ENCODE measurements around the gene HSPB6.
"Not testable (repeated sequence)": the region's sequence is repeated elsewhere in the genome, so short reads cannot be mapped to it uniquely, and the experiment has no call there.

The HSPB6 gene

GRCh38 chr19:35773020-35773806 lies 16.4 kb upstream of the HSPB6 start:
- no peak for DNase-seq (ENCODE audit: extremely low read depth, insufficient read length)

DNA sequence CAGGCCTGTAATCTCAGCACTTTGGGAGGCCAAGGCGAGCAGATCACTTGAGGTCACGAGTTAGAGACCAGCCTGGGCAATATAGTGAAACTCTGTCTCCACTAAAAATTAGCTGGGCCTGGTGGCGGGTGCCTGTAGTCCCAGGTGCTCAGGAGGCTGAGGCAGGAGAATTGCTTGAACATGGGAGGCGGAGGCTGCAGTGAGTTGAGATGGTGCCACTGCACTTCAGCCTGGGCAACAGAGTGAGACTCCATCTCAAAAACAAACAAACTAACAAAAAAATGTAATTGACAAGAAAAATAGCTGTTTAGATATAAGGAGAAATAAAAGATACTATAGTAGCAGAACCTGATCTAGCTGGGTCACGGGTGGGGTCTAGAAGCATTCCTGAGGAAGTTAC lies 15.5 kb upstream of the HSPB6 start:
- H3K36me3 ChIP-seq (ENCODE audit: control insufficient read depth, insufficient read depth, low read length); H3K4me3 ChIP-seq (replicated peaks; ENCODE audit: low read depth, low read length); H3K27me3 ChIP-seq (replicated peaks; ENCODE audit: control insufficient read depth, insufficient read depth, low read length); DNase-seq (ENCODE audit: extremely low read depth, insufficient read length): not testable (repeated sequence)

More at GRCh38 chr19:35773020-35773806, 16.4 kb upstream of the HSPB6 start:
- no peak overlapping the region for H3K4me3 ChIP-seq (replicated peaks; ENCODE audit: low read depth, low read length)
- H3K36me3 ChIP-seq (ENCODE audit: control insufficient read depth, insufficient read depth, low read length) = peaks cover 3% of the 10 kb centered on the region
- no peaks in the 10 kb centered on the region for H3K27me3 ChIP-seq (replicated peaks; ENCODE audit: control insufficient read depth, insufficient read depth, low read length)
- TF ChIP-seq, protein P1, sequence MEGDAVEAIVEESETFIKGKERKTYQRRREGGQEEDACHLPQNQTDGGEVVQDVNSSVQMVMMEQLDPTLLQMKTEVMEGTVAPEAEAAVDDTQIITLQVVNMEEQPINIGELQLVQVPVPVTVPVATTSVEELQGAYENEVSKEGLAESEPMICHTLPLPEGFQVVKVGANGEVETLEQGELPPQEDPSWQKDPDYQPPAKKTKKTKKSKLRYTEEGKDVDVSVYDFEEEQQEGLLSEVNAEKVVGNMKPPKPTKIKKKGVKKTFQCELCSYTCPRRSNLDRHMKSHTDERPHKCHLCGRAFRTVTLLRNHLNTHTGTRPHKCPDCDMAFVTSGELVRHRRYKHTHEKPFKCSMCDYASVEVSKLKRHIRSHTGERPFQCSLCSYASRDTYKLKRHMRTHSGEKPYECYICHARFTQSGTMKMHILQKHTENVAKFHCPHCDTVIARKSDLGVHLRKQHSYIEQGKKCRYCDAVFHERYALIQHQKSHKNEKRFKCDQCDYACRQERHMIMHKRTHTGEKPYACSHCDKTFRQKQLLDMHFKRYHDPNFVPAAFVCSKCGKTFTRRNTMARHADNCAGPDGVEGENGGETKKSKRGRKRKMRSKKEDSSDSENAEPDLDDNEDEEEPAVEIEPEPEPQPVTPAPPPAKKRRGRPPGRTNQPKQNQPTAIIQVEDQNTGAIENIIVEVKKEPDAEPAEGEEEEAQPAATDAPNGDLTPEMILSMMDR (IDR thresholded peaks at IDR 0.05; ENCODE audit: insufficient read depth, low read length, poor library complexity, severe bottlenecking) = no peak

GRCh38 chr19:35768082-35768421 lies 11.2 kb upstream of the HSPB6 start:
- Histone ChIP-seq H3K36me3 (ENCODE audit: control insufficient read depth, insufficient read depth, low read length) (peaks cover 11% of the 10 kb centered on the region), H3K4me3 (replicated peaks; ENCODE audit: low read depth, low read length) (no peak overlapping the region)

DNA sequence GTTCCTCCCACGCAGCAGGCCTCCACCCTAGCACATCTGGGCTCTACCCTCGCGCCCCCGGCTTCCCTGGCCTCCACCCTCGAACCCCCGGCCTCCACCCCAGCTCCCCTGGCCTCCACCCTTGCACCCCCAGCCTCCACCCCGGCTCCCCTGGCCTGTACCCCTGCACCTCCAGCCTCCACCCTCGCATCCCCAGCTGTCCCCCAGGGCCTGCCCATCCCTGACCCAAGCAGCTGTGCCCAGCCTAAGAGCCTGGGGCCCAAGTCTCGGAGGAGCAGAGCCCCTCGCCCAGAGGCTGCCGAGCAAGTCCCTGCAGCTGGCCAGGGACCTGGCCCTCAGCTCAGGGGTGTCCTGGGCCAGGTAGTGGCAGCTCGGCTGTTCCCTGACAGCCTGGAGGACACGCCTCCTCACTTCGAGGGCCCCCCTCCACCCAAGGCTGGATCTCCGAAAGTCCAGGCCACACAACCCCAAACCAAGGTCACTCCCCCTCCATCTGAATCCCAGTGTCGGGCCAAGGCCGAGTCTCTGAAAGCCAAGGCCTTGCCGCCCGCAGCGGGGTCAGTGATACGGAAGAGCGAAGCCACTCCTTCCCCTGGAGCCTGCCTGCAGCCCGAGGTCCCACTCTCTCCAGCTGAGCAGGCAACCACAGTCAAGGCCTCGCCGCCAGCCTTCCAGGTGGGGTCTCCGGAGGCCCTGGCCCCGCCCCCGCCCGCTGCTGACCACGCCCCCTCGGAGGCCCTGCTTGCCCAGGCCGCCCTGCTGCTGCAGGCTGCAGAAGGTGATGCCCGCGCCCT lies 10.7 kb upstream of the HSPB6 start:
- Histone ChIP-seq H3K27me3 (replicated peaks; ENCODE audit: control insufficient read depth, insufficient read depth, low read length) (no peaks in the 10 kb centered on the region), H3K4me3 (replicated peaks; ENCODE audit: low read depth, low read length) (no peak overlapping the region), H3K36me3 (ENCODE audit: control insufficient read depth, insufficient read depth, low read length) (peaks cover 11% of the 10 kb centered on the region)
- no peak for DNase-seq (ENCODE audit: extremely low read depth, insufficient read length)
- TF ChIP-seq, protein P1 (IDR thresholded peaks at IDR 0.05; ENCODE audit: insufficient read depth, low read length, poor library complexity, severe bottlenecking) = no peak

More at GRCh38 chr19:35768082-35768421, 11.2 kb upstream of the HSPB6 start:
- H3K27me3 ChIP-seq (replicated peaks; ENCODE audit: control insufficient read depth, insufficient read depth, low read length) = no peaks in the 10 kb centered on the region
- TF ChIP-seq, protein P1 (IDR thresholded peaks at IDR 0.05; ENCODE audit: insufficient read depth, low read length, poor library complexity, severe bottlenecking) = no peak
- no peak for DNase-seq (ENCODE audit: extremely low read depth, insufficient read length)

GRCh38 chr19:35766571-35767104 lies 9.8 kb upstream of the HSPB6 start:
- no peak for DNase-seq (ENCODE audit: extremely low read depth, insufficient read length)
- H3K4me3 ChIP-seq (replicated peaks; ENCODE audit: low read depth, low read length) = no peak overlapping the region
- H3K36me3 ChIP-seq (ENCODE audit: control insufficient read depth, insufficient read depth, low read length) = peaks cover 15% of the 10 kb centered on the region
- H3K27me3 ChIP-seq (replicated peaks; ENCODE audit: control insufficient read depth, insufficient read depth, low read length) = no peaks in the 10 kb centered on the region
- TF ChIP-seq, protein P1 (IDR thresholded peaks at IDR 0.05; ENCODE audit: insufficient read depth, low read length, poor library complexity, severe bottlenecking) = no peak
